Ovary (tissue), 9 donors: ENCODE measurements around the gene PRDM16. TPM values are rescaled to one million over a fixed set of nuclear protein-coding genes. Genes with fewer than 3 reads are reported as not detected.

Experiments
- DNase-seq, 5 donors: peaks; one replicate each; pipeline ENCODE4 v3.0.0-alpha.2; 2019 to 2020
- H3K27ac ChIP-seq, 2 donors: fragments of 200-600 bp; one replicate each; pipeline versions ENCODE4 v1.5.1 to v1.8.0; 2019 to 2022
- H3K27me3 ChIP-seq: fragments of 200-600 bp; one replicate; pipeline ENCODE4 v1.8.0; 2022
- H3K36me3 ChIP-seq: fragments of 200-600 bp; sonication (generic); one replicate; pipeline ENCODE4 v1.5.1; 2019
- H3K4me1 ChIP-seq: one replicate; pipeline ENCODE4 v1.8.1; 2013; ENCODE audit warnings: mild to moderate bottlenecking, moderate library complexity; ENCODE audit not compliant: insufficient read depth
- H3K4me3 ChIP-seq: fragments of 200-600 bp; sonication (generic); one replicate; pipeline ENCODE4 v1.5.1; 2017
- H3K9me3 ChIP-seq, 2 donors: fragments of 200-600 bp in 1 of 2; sonication (generic) in 1 of 2; one replicate each; pipeline versions ENCODE4 v1.5.1 to v1.8.1; 2013 to 2019; ENCODE audit warnings: mild to moderate bottlenecking in 1 of 2, moderate library complexity in 1 of 2
- EP300 ChIP-seq: sonication (generic); formaldehyde crosslinking; IDR thresholded peaks from one replicate; pipeline ENCODE4 v1.6.1; 2017; ENCODE audit warnings: antibody characterized with exemption
- POLR2A ChIP-seq: fragments of 450-650 bp; IDR thresholded peaks from one replicate; pipeline ENCODE4 v1.6.1; 2017; ENCODE audit warnings: antibody characterized with exemption, mild to moderate bottlenecking, moderate library complexity
- WGBS, 3 donors: extraction: QIAGEN DNeasy Blood & Tissue Kit in 1 of 3; methylation state at CpG; one replicate each; pipeline versions ENCODE4 v1.1.5 to v1.1.7; 2013 to 2017; 5-methylcytosine and 5-hydroxymethylcytosine counted together
- intact Hi-C, 4 donors: fragments of 100-400 bp; cut with DNase I; formaldehyde crosslinking; loops; one replicate each; pipeline versions ENCODE4 v1.11.0 to v1.15.1; 2022 to 2023
- polyA plus RNA-seq, 2 donors: library from polyadenylated mRNA; stranded (reverse); fragments of 200-250 nt in 1 of 2; fragments of 350-450 nt in 1 of 2; fragmentation: Illumina TruSeq in 1 of 2; extraction: RNeasy Lipid Tissue Mini Kit (QIAGEN cat#74804) in 1 of 2; gene quantifications; one replicate each; pipeline ENCODE4 v1.2.3, GENCODE V29; 2013 to 2014
- total RNA-seq, 7 donors: library from RNA; depleted of rRNA in 2 of 7; stranded (reverse); fragments of >200 nt in 2 of 7; fragmentation: NEBNext Ultra II Directional in 3 of 7; extraction: Animal tissue kit (Norgen Biotek cat#: 25700) in 3 of 7; gene quantifications; one replicate each; pipeline versions ENCODE4 v1.1.0 to v1.2.4, GENCODE V29; 2016 to 2023
- TF ChIP-seq, protein P1 (sequence below), 3 donors: fragments of 450-650 bp in 2 of 3; fragments of 200-600 bp in 1 of 3; IDR thresholded peaks; one replicate each; pipeline versions ENCODE4 v1.5.1 to v1.8.0; 2016 to 2022; ENCODE audit warnings: antibody characterized with exemption in 3 of 3, mild to moderate bottlenecking in 1 of 3
- donor health status: DM: no; HTN: no; CAD: no; lungs with moderate emphysema.
- donor health status: DM: no; HTN: no; CAD: no.
- donor health status: Bipolar disorder and iron deficiency.
- donor health status: DM: yes; HTN: yes; CAD: no.
- donor health status: DM: no; HTN: no; CAD: no.
- donor health status: DM: yes; HTN: yes; CAD: no.

The PRDM16 gene
- total and polyA plus RNA-seq, 9 donors, result 1.1 to 17.3 (median 3.9) TPM

DNA sequence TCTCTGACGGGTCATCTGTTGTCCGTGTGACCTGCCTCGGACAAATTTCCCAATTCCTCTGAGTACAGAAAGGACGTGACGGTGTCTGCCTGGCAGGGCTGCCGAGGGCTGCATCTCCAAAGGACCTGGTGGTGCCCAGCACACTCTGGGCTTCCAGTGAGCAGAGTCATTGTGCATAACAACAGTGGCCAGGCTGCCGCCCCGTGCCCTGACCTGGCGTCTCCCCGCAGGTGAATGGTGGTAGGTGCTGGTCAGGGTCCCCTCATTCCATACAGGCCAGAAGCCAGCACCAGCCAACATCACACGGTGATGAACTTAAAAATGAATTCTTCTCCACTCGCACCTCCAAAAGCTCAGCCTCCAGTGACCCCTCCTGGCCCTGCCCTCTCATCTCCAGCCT is 28.2 kb downstream of the PRDM16 start:
- no peak for TF ChIP-seq POLR2A
- TF ChIP-seq EP300, result no peak
- TF ChIP-seq, protein P1, sequence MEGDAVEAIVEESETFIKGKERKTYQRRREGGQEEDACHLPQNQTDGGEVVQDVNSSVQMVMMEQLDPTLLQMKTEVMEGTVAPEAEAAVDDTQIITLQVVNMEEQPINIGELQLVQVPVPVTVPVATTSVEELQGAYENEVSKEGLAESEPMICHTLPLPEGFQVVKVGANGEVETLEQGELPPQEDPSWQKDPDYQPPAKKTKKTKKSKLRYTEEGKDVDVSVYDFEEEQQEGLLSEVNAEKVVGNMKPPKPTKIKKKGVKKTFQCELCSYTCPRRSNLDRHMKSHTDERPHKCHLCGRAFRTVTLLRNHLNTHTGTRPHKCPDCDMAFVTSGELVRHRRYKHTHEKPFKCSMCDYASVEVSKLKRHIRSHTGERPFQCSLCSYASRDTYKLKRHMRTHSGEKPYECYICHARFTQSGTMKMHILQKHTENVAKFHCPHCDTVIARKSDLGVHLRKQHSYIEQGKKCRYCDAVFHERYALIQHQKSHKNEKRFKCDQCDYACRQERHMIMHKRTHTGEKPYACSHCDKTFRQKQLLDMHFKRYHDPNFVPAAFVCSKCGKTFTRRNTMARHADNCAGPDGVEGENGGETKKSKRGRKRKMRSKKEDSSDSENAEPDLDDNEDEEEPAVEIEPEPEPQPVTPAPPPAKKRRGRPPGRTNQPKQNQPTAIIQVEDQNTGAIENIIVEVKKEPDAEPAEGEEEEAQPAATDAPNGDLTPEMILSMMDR (IDR thresholded peaks at IDR 0.05), result no peak
- intact Hi-C loops, result no loop called here
- Histone ChIP-seq H3K27me3 (no peaks in the 10 kb centered on the region), H3K4me3 (no peak overlapping the region), H3K36me3 (no peaks in the 10 kb centered on the region), H3K27ac (no peak overlapping the region), H3K4me1 (peaks cover 3% of the 10 kb centered on the region), H3K9me3 (no peaks in the 10 kb centered on the region)
- DNase-seq, result no peak
- WGBS, 3 donors, result 82 to 86% (median 85%) methylated on average over 12 of the region's 12 CpGs

DNA sequence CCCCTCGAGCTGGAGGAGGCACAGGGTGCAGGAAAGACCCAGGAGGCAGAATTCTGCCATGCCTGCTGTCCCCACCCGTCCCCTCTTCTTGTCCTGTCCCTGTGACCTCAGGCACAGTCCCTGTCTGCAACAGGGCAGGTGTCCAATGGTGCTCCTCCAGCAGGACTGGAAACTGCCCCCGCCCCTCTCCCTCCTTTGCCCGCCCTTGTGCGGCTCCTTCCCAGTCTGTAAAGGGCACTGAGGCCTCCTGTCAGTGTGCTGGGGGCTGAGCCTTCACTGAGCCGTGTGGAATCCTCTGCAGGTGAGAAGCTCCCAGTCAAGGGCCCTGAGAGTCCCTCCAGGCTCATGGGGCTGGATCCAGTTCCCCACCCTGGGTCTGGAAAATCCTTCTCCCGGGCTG is 28.9 kb downstream of the PRDM16 start:
- TF ChIP-seq EP300, result no peak
- TF ChIP-seq, protein P1 (IDR thresholded peaks at IDR 0.05), result no peak
- TF ChIP-seq POLR2A, result no peak
- Histone ChIP-seq H3K9me3 (no peaks in the 10 kb centered on the region), H3K36me3 (no peaks in the 10 kb centered on the region), H3K27ac (no peak overlapping the region), H3K27me3 (no peaks in the 10 kb centered on the region), H3K4me1 (peaks cover 3% of the 10 kb centered on the region), H3K4me3 (no peak overlapping the region)
- WGBS, 3 donors, result 79 to 81% (median 81%) methylated on average over 7 of the region's 7 CpGs
- DNase-seq, result no peak
- intact Hi-C loops, result loop anchor here in 1 of 4 donors (2.0 kb wide), 1 partner anchor 21 kb away; no protein-coding TSS in a partner anchor

DNA sequence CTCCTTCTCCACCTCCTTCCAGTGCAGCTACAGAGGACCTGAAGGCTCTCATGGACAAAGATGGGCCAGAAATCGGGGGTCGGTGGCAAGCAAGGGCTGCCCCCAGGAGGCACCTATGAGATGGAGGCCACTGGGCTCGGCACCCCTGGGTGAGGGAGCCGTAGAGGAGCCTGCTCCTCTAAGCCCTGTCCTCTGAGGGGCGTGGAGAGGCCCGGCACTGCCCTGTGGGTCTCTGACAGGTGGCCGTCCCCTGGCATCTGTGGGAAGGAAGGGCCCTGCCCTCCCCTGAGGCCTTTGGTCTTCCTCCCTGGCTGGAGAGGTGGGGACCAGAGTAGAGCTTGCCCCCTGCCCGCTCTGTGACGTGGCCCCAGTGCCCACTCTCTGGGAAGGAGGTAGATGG is 30.9 kb downstream of the PRDM16 start:
- 92 to 95% (median 93%) methylated on average over 9 of the region's 9 CpGs for WGBS, 3 donors
- TF ChIP-seq EP300 (no peak), POLR2A (no peak)
- TF ChIP-seq, protein P1 (IDR thresholded peaks at IDR 0.05), result no peak

DNA sequence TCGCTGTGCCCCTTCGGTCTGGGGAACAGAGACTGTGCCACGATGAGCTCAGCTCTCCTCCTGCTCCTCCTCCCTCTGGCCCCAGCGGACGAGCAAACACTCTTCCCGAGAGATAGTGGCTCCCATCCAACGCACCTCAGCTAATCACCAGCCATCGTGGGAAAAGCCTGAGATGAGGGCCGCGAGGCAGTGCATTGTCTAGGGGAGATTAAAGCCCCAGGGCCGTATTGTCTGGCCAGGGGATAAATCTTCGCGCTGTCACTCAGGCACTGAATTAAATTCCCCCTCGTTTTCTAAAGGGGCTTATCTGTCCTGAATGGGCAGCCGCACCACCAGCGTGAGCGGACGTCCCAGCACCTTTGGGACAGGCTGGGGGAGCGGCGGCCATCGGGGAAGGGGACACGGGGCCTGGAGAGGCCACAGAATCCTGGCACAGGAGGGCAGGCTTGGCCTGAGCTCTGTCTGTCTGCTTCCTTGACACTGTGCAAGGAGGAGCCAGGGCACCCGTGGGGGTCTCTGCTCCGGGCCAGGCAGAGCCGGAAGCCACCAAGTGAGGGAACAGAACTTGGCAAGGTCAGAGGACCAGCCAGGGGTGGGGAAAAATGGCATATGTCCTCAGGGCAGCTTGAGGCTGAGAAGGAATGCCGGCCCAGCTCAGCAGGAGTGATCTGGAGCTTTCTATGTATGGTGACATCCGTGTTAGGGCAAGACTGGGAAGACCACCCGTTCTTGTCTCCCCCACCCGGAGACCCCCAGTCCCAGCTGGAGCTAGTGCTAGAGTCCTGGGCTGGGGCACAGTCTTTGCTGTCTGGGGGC is 32.3 kb downstream of the PRDM16 start:
- WGBS, 3 donors, result 55 to 61% (median 58%) methylated on average over 29 of the region's 29 CpGs
- no peaks in the 10 kb centered on the region for H3K36me3 ChIP-seq
- TF ChIP-seq, protein P1 (IDR thresholded peaks at IDR 0.05), result no peak
- no peak for TF ChIP-seq POLR2A
- no peak for TF ChIP-seq EP300
- intact Hi-C loops, result no loop called here
- no peaks in the 10 kb centered on the region for H3K9me3 ChIP-seq
- H3K4me3 ChIP-seq, result no peak overlapping the region
- H3K27ac ChIP-seq, result no peak overlapping the region
- peaks cover 11% of the 10 kb centered on the region for H3K4me1 ChIP-seq
- no peaks in the 10 kb centered on the region for H3K27me3 ChIP-seq
- DNase-seq, result no peak

More for the DNA sequence above, 30.9 kb downstream of the PRDM16 start:
- Histone ChIP-seq H3K9me3 (no peaks in the 10 kb centered on the region), H3K27me3 (no peaks in the 10 kb centered on the region), H3K4me3 (no peak overlapping the region), H3K4me1 (peaks cover 3% of the 10 kb centered on the region), H3K36me3 (no peaks in the 10 kb centered on the region), H3K27ac (no peak overlapping the region)
- DNase-seq, result no peak
- intact Hi-C loops, result loop anchor here in 1 of 4 donors (2.0 kb wide), 1 partner anchor 19 kb away; no protein-coding TSS in a partner anchor
